GM12878 (cell line): ENCODE results near the gene HSPA1A. TPM values are rescaled to one million over a fixed set of nuclear protein-coding genes. Genes with fewer than 3 reads are reported as not detected.

Experiments
- ATAC-seq: fragments of 200-7000 bp; cut with Tn5 transposase; 3 replicates; pipeline ENCODE4 v1.9.1; 2020; ENCODE audit warnings: mild to moderate bottlenecking, moderate library complexity
- BruUV-seq: library from RNA; stranded (reverse); fragments of 400-500 nt; replicated peaks from 2 replicates; lab custom pipeline; 2021; lab: Mats Ljungman, UMichigan
- CTCF ChIA-PET: fragments of 300-600 bp; sonication (Branson Sonifier 250); formaldehyde crosslinking; extraction: SDS; loops from one replicate; lab custom pipeline; 2021; ENCODE audit warnings: inconsistent platforms; lab: Yijun Ruan, JAX
- POLR2A ChIA-PET: fragments of 350-600 bp; formaldehyde crosslinking; extraction: SDS; loops from one replicate; lab custom pipeline; 2021; ENCODE audit warnings: inconsistent platforms; lab: Charles Lee
- RAD21 ChIA-PET: fragments of 300-600 bp; sonication (Branson Sonifier 250); formaldehyde crosslinking; loops from one replicate; lab custom pipeline; 2023; ENCODE audit warnings: antibody characterized with exemption; ENCODE audit not compliant: unreplicated experiment; lab: Charles Lee
- SMC1A ChIA-PET: fragments of 300-600 bp; sonication (Branson Sonifier 250); formaldehyde crosslinking; loops from one replicate; lab custom pipeline; 2023; ENCODE audit not compliant: unreplicated experiment, uncharacterized antibody; lab: Charles Lee
- DNase-seq: peaks from one replicate; pipeline ENCODE4 v3.0.0-alpha.2; 2011; ENCODE audit warnings: low read depth, low spot score
- FAIRE-seq: peaks from 3 replicates; lab custom pipeline; 2011; peaks lifted over from hg19 to GRCh38; lab: Jason Lieb, UNC
- H2AFZ ChIP-seq: 2 replicates; pipeline ENCODE4 v1.6.0; 2011; ENCODE audit warnings: low read depth, low read length, control low read depth; ENCODE audit not compliant: control insufficient read depth
- H3K27ac ChIP-seq: 2 replicates; pipeline ENCODE4 v1.5.1; 2011; ENCODE audit warnings: control low read depth; ENCODE audit not compliant: control insufficient read depth, insufficient read depth
- H3K27me3 ChIP-seq, 2 experiments: replicated peaks in 1 of 2; 2 replicates each; pipeline versions ENCODE4 v1.6.0 to v1.6.1; 2011; ENCODE audit warnings: low read length in 1 of 2; ENCODE audit not compliant: control insufficient read depth in 2 of 2, insufficient read depth in 2 of 2
- H3K36me3 ChIP-seq, 2 experiments: 2 replicates each; pipeline ENCODE4 v1.5.1; 2011; ENCODE audit warnings: low read length in 1 of 2; ENCODE audit not compliant: control insufficient read depth in 2 of 2, insufficient read depth in 2 of 2
- H3K4me1 ChIP-seq: 2 replicates; pipeline ENCODE4 v1.6.1; 2011; ENCODE audit warnings: mild to moderate bottlenecking, low read length, moderate library complexity, mixed read lengths; ENCODE audit not compliant: control insufficient read depth, insufficient read depth
- H3K4me2 ChIP-seq: 2 replicates; pipeline ENCODE4 v1.6.0; 2011; ENCODE audit warnings: control low read depth; ENCODE audit not compliant: control insufficient read depth, insufficient read depth
- H3K4me3 ChIP-seq: fragments of 200-600 bp; sonication (generic); 2 replicates; pipeline ENCODE4 v1.5.1; 2016
- H3K79me2 ChIP-seq: 2 replicates; pipeline ENCODE4 v1.6.0; 2011; ENCODE audit warnings: low read length; ENCODE audit not compliant: control insufficient read depth, insufficient read depth
- H3K9ac ChIP-seq: 2 replicates; pipeline ENCODE4 v1.8.0; 2011; ENCODE audit warnings: low read length, control low read depth, mixed read lengths; ENCODE audit not compliant: control insufficient read depth, insufficient read depth
- H3K9me3 ChIP-seq: replicated peaks from 3 replicates; pipeline ENCODE4 v1.5.1; 2011; ENCODE audit warnings: mild to moderate bottlenecking, low read length; ENCODE audit not compliant: control insufficient read depth, insufficient read depth
- H4K20me1 ChIP-seq: 2 replicates; pipeline ENCODE4 v1.6.0; 2011; ENCODE audit not compliant: control insufficient read depth, insufficient read depth
- BACH1 ChIP-seq: fragments of 450-650 bp; IDR thresholded peaks from 2 replicates; pipeline ENCODE4 v1.6.1; 2017; ENCODE audit warnings: mild to moderate bottlenecking, borderline replicate concordance
- BHLHE40 ChIP-seq, 2 experiments: fragments of 450-650 bp in 1 of 2; IDR thresholded peaks; 2 replicates each; pipeline ENCODE4 v1.6.1; 2011 to 2017; ENCODE audit warnings: low read depth in 2 of 2, borderline replicate concordance in 1 of 2, improper control_type of control experiment in 1 of 2, low read length in 1 of 2, mild to moderate bottlenecking in 1 of 2
- BMI1 ChIP-seq: fragments of 450-650 bp; IDR thresholded peaks from 2 replicates; pipeline ENCODE4 v1.6.1; 2016; ENCODE audit warnings: mild to moderate bottlenecking, moderate library complexity, borderline replicate concordance
- CHD4 ChIP-seq: fragments of 200-600 bp; sonication (generic); IDR thresholded peaks from 2 replicates; pipeline ENCODE4 v1.6.1; 2016; ENCODE audit warnings: mild to moderate bottlenecking
- CREM ChIP-seq: IDR thresholded peaks from 2 replicates; pipeline ENCODE4 v1.6.1; 2014; ENCODE audit warnings: antibody characterized with exemption, low read depth
- HDGF ChIP-seq: fragments of 450-650 bp; IDR thresholded peaks from 2 replicates; pipeline ENCODE4 v1.6.1; 2016; ENCODE audit warnings: antibody characterized with exemption
- IKZF2 ChIP-seq, 2 experiments: fragments of 450-650 bp; IDR thresholded peaks; 2 replicates each; pipeline ENCODE4 v1.6.1; 2017; ENCODE audit warnings: mild to moderate bottlenecking in 2 of 2, moderate library complexity in 2 of 2
- LARP7 ChIP-seq: fragments of 450-650 bp; IDR thresholded peaks from 2 replicates; pipeline ENCODE4 v1.6.1; 2017; ENCODE audit warnings: mild to moderate bottlenecking
- NFYA ChIP-seq: IDR thresholded peaks from 2 replicates; pipeline ENCODE4 v1.6.1; 2011; ENCODE audit warnings: low read depth, mild to moderate bottlenecking, low read length, improper control_type of control experiment, borderline replicate concordance
- NR2C2 ChIP-seq: IDR thresholded peaks from 2 replicates; pipeline ENCODE4 v1.6.1; 2011; ENCODE audit warnings: borderline replicate concordance, low read depth; ENCODE audit not compliant: control insufficient read depth, insufficient read length
- POLR2A ChIP-seq: IDR thresholded peaks from 2 replicates; pipeline ENCODE4 v1.6.1; 2011; ENCODE audit warnings: low read depth, mild to moderate bottlenecking, low read length
- SIN3A ChIP-seq: IDR thresholded peaks from 2 replicates; pipeline ENCODE4 v1.6.1; 2012; ENCODE audit warnings: low read depth, low read length, improper control_type of control experiment
- SMARCA5 ChIP-seq: fragments of 450-650 bp; IDR thresholded peaks from 2 replicates; pipeline ENCODE4 v1.6.1; 2017; ENCODE audit warnings: mild to moderate bottlenecking
- TCF7 ChIP-seq: IDR thresholded peaks from 2 replicates; pipeline ENCODE4 v1.6.1; 2014; ENCODE audit warnings: antibody characterized with exemption, borderline replicate concordance
- WGBS: methylation state at CpG from one replicate; pipeline ENCODE4 v1.1.6; 2016; ENCODE audit warnings: low lambda C conversion rate; ENCODE audit not compliant: insufficient replicate concordance, insufficient coverage; ENCODE audit errors: missing lambda C conversion rate; 5-methylcytosine and 5-hydroxymethylcytosine counted together
- in situ Hi-C: fragments of 300-500 bp; cut with MboI; formaldehyde crosslinking; loops from 9 replicates; pipeline ENCODE4 v1.14.3; 2018; ENCODE audit warnings: mixed read lengths
- intact Hi-C: fragments of 100-400 bp; cut with micrococcal nuclease; formaldehyde crosslinking; loops from one replicate; pipeline ENCODE4 v1.14.2; 2022; ENCODE audit not compliant: unreplicated experiment
- polyA plus RNA-seq, 11 experiments: library from polyadenylated mRNA; depleted of rRNA in 4 of 11; unstranded in 6 of 11; stranded (reverse) in 5 of 11; fragments of >200 nt; fragmentation: Nextera tagmentation in 4 of 11; fragmentation: Illumina TruSeq in 1 of 11; extraction: Ambion mirVana in 4 of 11; extraction: Trizol in 1 of 11; gene quantifications; 1 replicate in 1 of 11; 2 replicates in 10 of 11; pipeline versions ENCODE4 v1.2.1 to v1.2.3, GENCODE V29; 2011 to 2016; ENCODE audit warnings: inconsistent platforms in 2 of 11, missing spikeins in 2 of 11, low read depth in 1 of 11
- total RNA-seq, 4 experiments: library from RNA; depleted of rRNA in 3 of 4; stranded (reverse); fragments of >200 nt in 3 of 4; fragmentation: Illumina TruSeq in 1 of 4; extraction: Trizol in 1 of 4; gene quantifications; 2 replicates each; pipeline versions ENCODE4 v1.2.1 to v1.2.3, GENCODE V29; 2013 to 2021
- TF ChIP-seq, protein P1 (sequence below), 3 experiments: IDR thresholded peaks in 2 of 3; conservative IDR thresholded peaks in 1 of 3; 2 replicates each; pipeline ENCODE4 v1.5.1; 2011; ENCODE audit warnings: low read depth in 3 of 3, low read length in 3 of 3, mild to moderate bottlenecking in 3 of 3, control low read depth in 2 of 3, moderate library complexity in 2 of 3, inconsistent platforms in 1 of 3, mixed read lengths in 1 of 3; ENCODE audit not compliant: control insufficient read depth in 2 of 3, insufficient read depth in 1 of 3; ENCODE audit errors: extremely low read depth in 1 of 3
- TF ChIP-seq, protein P2 (sequence below): fragments of 450-650 bp; IDR thresholded peaks from 2 replicates; pipeline ENCODE4 v1.6.1; 2016; ENCODE audit warnings: mild to moderate bottlenecking, moderate library complexity, borderline replicate concordance

The HSPA1A gene
- total and polyA plus RNA-seq, 10 of the 15 experiments (the other 5 are each of a cell fraction or from before 2014, with no cell fraction given) = 0.29 to 51.8 (median 17.5) TPM

DNA sequence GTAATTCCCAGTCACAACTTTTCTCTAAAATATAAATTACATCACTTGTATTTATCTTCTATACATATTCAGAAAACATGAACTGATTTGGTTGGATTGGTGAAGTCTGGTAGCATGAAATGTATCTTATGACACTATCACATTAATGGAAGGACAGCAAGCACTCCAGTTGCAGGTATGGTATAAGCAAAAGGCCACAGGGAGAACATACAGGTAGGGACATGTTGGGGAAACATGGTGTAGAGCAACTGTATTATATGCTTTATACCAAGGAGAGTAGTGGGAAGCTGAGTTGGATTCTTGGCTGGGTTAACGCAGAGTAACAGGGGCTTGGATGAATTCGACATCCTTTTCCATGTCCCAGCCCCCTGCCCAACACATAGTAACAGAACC, 18.4 kb upstream of the HSPA1A start:
- Histone ChIP-seq H4K20me1 (no peaks in the 10 kb centered on the region), H2AFZ (no peak overlapping the region), H3K4me1 (peaks cover 4% of the 10 kb centered on the region; the same call in 1 of the 2 replicates), H3K79me2 (peaks cover 21% of the 10 kb centered on the region), H3K27me3 (no peaks in the 10 kb centered on the region), H3K36me3 (peaks cover 3 to 5% of the 10 kb centered on the region in 2 experiments; a peak in 3 of 4 replicates), H3K4me3 (no peak overlapping the region), H3K27ac (no peak overlapping the region), H3K4me2 (no peak overlapping the region), H3K9me3 (no peaks in the 10 kb centered on the region), H3K9ac (no peak overlapping the region)
- 100% methylated on average over 2 of the region's 2 CpGs for WGBS
- ChIA-PET CTCF (interaction anchor here (0.6 to 3.7 kb wide), 11 partner anchors 8 to 114 kb away, joined by 3 to 26 read pairs (median 5); partner anchors contain the start of genes DDAH2, HSPA1B, LSM2 and NEU1), RAD21 (interaction anchor here (1.0 to 2.6 kb wide), 6 partner anchors 10 to 198 kb away, joined by 3 to 19 read pairs (median 7); partner anchors contain the start of genes HSPA1A, HSPA1L and LSM2), SMC1A (interaction anchor here (1.0 to 2.2 kb wide), 4 partner anchors 10 to 27 kb away, joined by 4 to 10 read pairs (median 4); partner anchors contain the start of gene LSM2), POLR2A (interaction anchor here (1.7 to 2.7 kb wide), 4 partner anchors 9 to 59 kb away, joined by 6 to 32 read pairs (median 12); partner anchors contain the start of genes LSM2 and MSH5)
- FAIRE-seq (no peak), ATAC-seq (no peak), DNase-seq (no peak)
- intact Hi-C loops = loop anchor here (2.0 to 5.0 kb wide), 2 partner anchors 16 to 35 kb away; no protein-coding TSS in a partner anchor
- in situ Hi-C loops = no loop called here
- BruUV-seq = no TSS peak
- TF ChIP-seq HDGF (no peak), IKZF2 (IDR thresholded peaks at IDR 0.05) (no peak), CHD4 (no peak), LARP7 (no peak), SIN3A (no peak), TCF7 (no peak), NR2C2 (no peak), NFYA (no peak), BACH1 (no peak), CREM (no peak), SMARCA5 (no peak), BHLHE40 (IDR thresholded peaks at IDR 0.05; ENCODE audit: borderline replicate concordance in 1 of 2, low read depth in 2 of 2, low read length in 1 of 2) (no peak), BMI1 (no peak), POLR2A (no peak)
- TF ChIP-seq, protein P1, sequence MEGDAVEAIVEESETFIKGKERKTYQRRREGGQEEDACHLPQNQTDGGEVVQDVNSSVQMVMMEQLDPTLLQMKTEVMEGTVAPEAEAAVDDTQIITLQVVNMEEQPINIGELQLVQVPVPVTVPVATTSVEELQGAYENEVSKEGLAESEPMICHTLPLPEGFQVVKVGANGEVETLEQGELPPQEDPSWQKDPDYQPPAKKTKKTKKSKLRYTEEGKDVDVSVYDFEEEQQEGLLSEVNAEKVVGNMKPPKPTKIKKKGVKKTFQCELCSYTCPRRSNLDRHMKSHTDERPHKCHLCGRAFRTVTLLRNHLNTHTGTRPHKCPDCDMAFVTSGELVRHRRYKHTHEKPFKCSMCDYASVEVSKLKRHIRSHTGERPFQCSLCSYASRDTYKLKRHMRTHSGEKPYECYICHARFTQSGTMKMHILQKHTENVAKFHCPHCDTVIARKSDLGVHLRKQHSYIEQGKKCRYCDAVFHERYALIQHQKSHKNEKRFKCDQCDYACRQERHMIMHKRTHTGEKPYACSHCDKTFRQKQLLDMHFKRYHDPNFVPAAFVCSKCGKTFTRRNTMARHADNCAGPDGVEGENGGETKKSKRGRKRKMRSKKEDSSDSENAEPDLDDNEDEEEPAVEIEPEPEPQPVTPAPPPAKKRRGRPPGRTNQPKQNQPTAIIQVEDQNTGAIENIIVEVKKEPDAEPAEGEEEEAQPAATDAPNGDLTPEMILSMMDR (IDR thresholded peaks at IDR 0.05 in 2 of 3, conservative IDR thresholded peaks at IDR 0.05 in 1 of 3; ENCODE audit: control insufficient read depth in 2 of 3, extremely low read depth in 1 of 3, insufficient read depth in 1 of 3, low read depth in 3 of 3, low read length in 3 of 3) = no peak
- TF ChIP-seq, protein P2, sequence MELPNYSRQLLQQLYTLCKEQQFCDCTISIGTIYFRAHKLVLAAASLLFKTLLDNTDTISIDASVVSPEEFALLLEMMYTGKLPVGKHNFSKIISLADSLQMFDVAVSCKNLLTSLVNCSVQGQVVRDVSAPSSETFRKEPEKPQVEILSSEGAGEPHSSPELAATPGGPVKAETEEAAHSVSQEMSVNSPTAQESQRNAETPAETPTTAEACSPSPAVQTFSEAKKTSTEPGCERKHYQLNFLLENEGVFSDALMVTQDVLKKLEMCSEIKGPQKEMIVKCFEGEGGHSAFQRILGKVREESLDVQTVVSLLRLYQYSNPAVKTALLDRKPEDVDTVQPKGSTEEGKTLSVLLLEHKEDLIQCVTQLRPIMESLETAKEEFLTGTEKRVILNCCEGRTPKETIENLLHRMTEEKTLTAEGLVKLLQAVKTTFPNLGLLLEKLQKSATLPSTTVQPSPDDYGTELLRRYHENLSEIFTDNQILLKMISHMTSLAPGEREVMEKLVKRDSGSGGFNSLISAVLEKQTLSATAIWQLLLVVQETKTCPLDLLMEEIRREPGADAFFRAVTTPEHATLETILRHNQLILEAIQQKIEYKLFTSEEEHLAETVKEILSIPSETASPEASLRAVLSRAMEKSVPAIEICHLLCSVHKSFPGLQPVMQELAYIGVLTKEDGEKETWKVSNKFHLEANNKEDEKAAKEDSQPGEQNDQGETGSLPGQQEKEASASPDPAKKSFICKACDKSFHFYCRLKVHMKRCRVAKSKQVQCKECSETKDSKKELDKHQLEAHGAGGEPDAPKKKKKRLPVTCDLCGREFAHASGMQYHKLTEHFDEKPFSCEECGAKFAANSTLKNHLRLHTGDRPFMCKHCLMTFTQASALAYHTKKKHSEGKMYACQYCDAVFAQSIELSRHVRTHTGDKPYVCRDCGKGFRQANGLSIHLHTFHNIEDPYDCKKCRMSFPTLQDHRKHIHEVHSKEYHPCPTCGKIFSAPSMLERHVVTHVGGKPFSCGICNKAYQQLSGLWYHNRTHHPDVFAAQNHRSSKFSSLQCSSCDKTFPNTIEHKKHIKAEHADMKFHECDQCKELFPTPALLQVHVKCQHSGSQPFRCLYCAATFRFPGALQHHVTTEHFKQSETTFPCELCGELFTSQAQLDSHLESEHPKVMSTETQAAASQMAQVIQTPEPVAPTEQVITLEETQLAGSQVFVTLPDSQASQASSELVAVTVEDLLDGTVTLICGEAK = no peak
